CD4-positive, CD25-positive, alpha-beta regulatory T cell (primary cell): ENCODE results near the gene MIB1. TPM values are rescaled to one million over a fixed set of nuclear protein-coding genes. Genes with fewer than 3 reads are reported as not detected.
"Not testable (repeated sequence)": the region's sequence is repeated elsewhere in the genome, so short reads cannot be mapped to it uniquely, and the experiment has no call there.

Source experiments
- ATAC-seq, 2 donors: fragments of 150-1000 bp; cut with Tn5 transposase; one replicate each; pipeline ENCODE4 v1.10.0; 2021; ENCODE audit warnings: low read depth in 2 of 2, moderate number of reproducible peaks in 2 of 2, moderate library complexity in 1 of 2
- DNase-seq, 3 donors: peaks; one replicate each; pipeline versions ENCODE4 v3.0.0 to v3.0.0-alpha.2; 2012 to 2022; ENCODE audit warnings: mixed read lengths in 1 of 3
- H3K27ac ChIP-seq: one replicate; pipeline ENCODE4 v1.7.0; 2013; ENCODE audit warnings: mild to moderate bottlenecking, low read length; ENCODE audit not compliant: insufficient read depth, poor library complexity, severe bottlenecking
- H3K27me3 ChIP-seq: one replicate; pipeline ENCODE4 v1.7.0; 2013; ENCODE audit warnings: low read length; ENCODE audit not compliant: control insufficient read depth, insufficient read depth
- H3K36me3 ChIP-seq: one replicate; pipeline ENCODE4 v1.7.0; 2013; ENCODE audit warnings: mild to moderate bottlenecking, low read length, moderate library complexity; ENCODE audit not compliant: control insufficient read depth, insufficient read depth
- H3K4me1 ChIP-seq: 2 replicates; pipeline ENCODE4 v1.7.0; 2013; ENCODE audit warnings: mild to moderate bottlenecking, low read length; ENCODE audit not compliant: insufficient read depth, control insufficient read depth, poor library complexity, severe bottlenecking
- H3K4me3 ChIP-seq: one replicate; pipeline ENCODE4 v1.7.0; 2013; ENCODE audit warnings: low read depth, mild to moderate bottlenecking, low read length, moderate library complexity
- H3K9me3 ChIP-seq, 2 experiments: 1 replicate in 1 of 2; 2 replicates in 1 of 2; pipeline ENCODE4 v1.7.0; 2013; ENCODE audit warnings: low read length in 2 of 2, mild to moderate bottlenecking in 1 of 2, moderate library complexity in 1 of 2; ENCODE audit not compliant: control insufficient read depth in 2 of 2
- H3K27ac Mint-ChIP-seq, 3 donors: one replicate each; pipeline ENCODE4 v1.8.0; 2020 to 2022; ENCODE audit warnings: mild to moderate bottlenecking in 3 of 3, mixed read lengths in 3 of 3, moderate library complexity in 2 of 3
- H3K27me3 Mint-ChIP-seq: one replicate; pipeline ENCODE4 v1.8.0; 2022; ENCODE audit warnings: mild to moderate bottlenecking, mixed read lengths
- H3K36me3 Mint-ChIP-seq: one replicate; pipeline ENCODE4 v1.8.0; 2020; ENCODE audit warnings: mixed read lengths
- H3K4me1 Mint-ChIP-seq, 4 donors: one replicate each; pipeline ENCODE4 v1.8.0; 2020 to 2022; ENCODE audit warnings: mixed read lengths in 4 of 4, mild to moderate bottlenecking in 1 of 4
- H3K4me3 Mint-ChIP-seq, 4 donors: one replicate each; pipeline ENCODE4 v1.8.0; 2020 to 2022; ENCODE audit warnings: mild to moderate bottlenecking in 4 of 4, mixed read lengths in 4 of 4, moderate library complexity in 3 of 4
- H3K9me3 Mint-ChIP-seq, 7 donors: one replicate each; pipeline ENCODE4 v1.8.0; 2020 to 2022; ENCODE audit warnings: mixed read lengths in 7 of 7, mild to moderate bottlenecking in 3 of 7, moderate library complexity in 2 of 7
- polyA plus RNA-seq, 4 donors: library from polyadenylated mRNA; unstranded; fragments of 300-500 nt; fragmentation: Illumina TruSeq; gene quantifications; one replicate each; pipeline ENCODE4 v1.2.3, GENCODE V29; 2021
- total RNA-seq: library from RNA; stranded (reverse); gene quantifications from one replicate; pipeline ENCODE4 v1.2.3, GENCODE V29; 2022

Gene MIB1
- total and polyA plus RNA-seq, 5 donors from 2014 or later, result 7.3 to 37.7 (median 7.8) TPM

DNA sequence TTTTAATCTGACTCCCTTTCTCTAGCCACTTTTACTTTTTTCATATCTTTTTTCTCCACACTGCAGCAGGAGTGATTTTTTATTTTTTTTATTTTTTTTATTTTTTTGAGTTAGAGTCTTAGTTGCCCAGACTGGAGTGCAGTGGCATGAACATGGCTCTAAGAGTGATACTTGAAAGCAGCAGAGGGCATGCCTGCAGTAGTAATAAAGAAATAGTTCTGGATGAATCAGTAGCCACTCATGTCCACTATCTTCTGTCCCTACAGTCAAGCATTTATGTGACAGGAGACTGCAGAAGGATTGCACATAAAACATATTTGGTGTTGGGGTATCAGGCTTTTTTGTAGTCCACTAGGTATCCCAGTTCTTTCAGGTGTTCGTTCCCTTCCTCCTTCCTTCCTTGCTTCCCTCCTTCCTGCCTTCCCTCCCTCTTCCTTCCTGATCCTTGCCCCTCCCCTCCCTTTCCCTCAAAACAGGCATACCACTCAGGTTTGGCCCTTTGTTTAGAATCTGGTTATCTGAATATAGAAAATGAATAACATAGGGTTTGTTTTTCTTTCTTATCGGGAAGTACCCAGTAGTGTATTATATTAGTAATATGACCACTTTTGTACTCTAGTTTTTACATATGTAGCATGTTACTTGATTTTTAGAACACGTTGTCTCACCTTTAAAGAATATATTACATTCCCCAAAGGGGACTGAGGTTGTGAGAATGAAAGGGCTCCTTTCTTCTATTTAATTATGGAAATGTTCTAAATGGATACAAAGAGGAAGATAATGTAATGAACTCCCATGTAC, 23.5 kb downstream of the MIB1 start:
- no peaks in the 10 kb centered on the region for H3K9me3 ChIP-seq
- H3K4me3 ChIP-seq, result no peak overlapping the region
- H3K36me3 ChIP-seq, result peaks cover 31% of the 10 kb centered on the region
- peak overlapping the region in 1 of 4 donors; percentile 26 for H3K4me3 Mint-ChIP-seq
- H3K4me1 ChIP-seq, result no peaks in the 10 kb centered on the region
- H3K27ac ChIP-seq, result no peak overlapping the region
- H3K27me3 ChIP-seq, result no peaks in the 10 kb centered on the region
- H3K4me1 Mint-ChIP-seq, result peaks cover 19 to 45% (median 31%) of the 10 kb centered on the region in 4 donors
- DNase-seq, result no peak
- H3K36me3 Mint-ChIP-seq, result peaks cover 23% of the 10 kb centered on the region
- H3K27me3 Mint-ChIP-seq, result no peaks in the 10 kb centered on the region
- no peak for ATAC-seq
- no peaks in the 10 kb centered on the region for H3K9me3 Mint-ChIP-seq
- H3K27ac Mint-ChIP-seq, result peak overlapping the region in 1 of 3 donors; percentile 9

- no peak for ATAC-seq
- Mint-ChIP-seq H3K9me3 (peaks cover 0 to 1% (median 0%) of the 10 kb centered on the region in 7 donors), H3K4me1 (peaks cover 8 to 13% (median 11%) of the 10 kb centered on the region in 4 donors), H3K27me3 (no peaks in the 10 kb centered on the region), H3K27ac (no peak overlapping the region), H3K36me3 (peaks cover 40% of the 10 kb centered on the region), H3K4me3 (no peak overlapping the region)
- Histone ChIP-seq H3K36me3 (peaks cover 37% of the 10 kb centered on the region), H3K27ac (no peak overlapping the region), H3K9me3 (no peaks in the 10 kb centered on the region), H3K4me1 (no peaks in the 10 kb centered on the region), H3K4me3 (no peak overlapping the region), H3K27me3 (no peaks in the 10 kb centered on the region)
- DNase-seq, result no peak
Measured at GRCh38 chr18:21769206-21769605, 28.6 kb downstream of the MIB1 start.

DNA sequence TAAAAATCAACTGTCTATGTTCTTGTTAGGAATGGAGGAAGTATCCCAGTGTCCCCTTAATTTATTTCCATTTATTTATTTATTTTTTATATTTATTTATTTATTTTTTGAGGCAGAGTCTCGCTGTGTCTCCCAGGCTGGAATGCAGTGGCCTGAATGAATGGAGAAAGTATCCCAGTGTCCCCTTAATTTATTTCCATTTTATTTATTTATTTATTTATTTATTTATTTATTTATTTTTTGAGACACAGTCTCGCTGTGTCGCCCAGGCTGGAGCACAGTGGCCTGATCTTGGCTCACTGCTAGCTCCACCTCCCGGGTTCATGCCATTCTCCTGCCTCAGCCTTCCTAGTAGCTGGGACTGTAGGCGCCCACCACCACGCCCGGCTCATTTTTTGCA, 34.1 kb downstream of the MIB1 start:
- Histone ChIP-seq H3K36me3 (peaks cover 12% of the 10 kb centered on the region), H3K27me3 (no peaks in the 10 kb centered on the region), H3K9me3 (no peaks in the 10 kb centered on the region), H3K4me3 (no peak overlapping the region), H3K27ac (no peak overlapping the region), H3K4me1 (no peaks in the 10 kb centered on the region)
- ATAC-seq, result no peak
- Mint-ChIP-seq H3K36me3 (peaks cover 21% of the 10 kb centered on the region), H3K27me3 (no peaks in the 10 kb centered on the region), H3K9me3 (peaks cover 0 to 1% (median 0%) of the 10 kb centered on the region in 7 donors), H3K4me1 (peaks cover 0 to 6% (median 3%) of the 10 kb centered on the region in 4 donors), H3K27ac (no peak overlapping the region), H3K4me3 (no peak overlapping the region)
- DNase-seq, result no peak

DNA sequence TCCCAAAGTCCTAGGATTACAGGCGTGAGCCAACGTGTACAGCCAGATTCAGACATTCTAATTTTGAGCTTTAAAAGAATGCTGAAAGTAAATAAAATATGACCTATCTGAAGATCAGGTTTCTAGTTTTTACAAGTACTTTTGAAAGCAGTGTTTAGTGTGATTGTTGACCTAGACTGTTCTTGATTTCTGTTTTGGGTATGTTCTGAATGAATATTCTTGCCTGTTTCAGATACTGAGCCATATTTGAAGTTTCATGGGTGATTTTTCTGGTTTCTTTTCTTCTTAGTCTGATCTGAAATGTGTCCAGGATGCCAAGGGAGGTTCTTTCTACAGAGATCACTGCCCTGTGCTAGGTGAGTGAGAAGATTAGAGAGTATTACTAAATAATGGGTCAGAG, 37.2 kb downstream of the MIB1 start:
- peak overlapping the region in 1 of 3 donors; percentile 10 for H3K27ac Mint-ChIP-seq
- no peak overlapping the region for H3K4me3 Mint-ChIP-seq
- Histone ChIP-seq H3K4me1 (no peaks in the 10 kb centered on the region), H3K27me3 (no peaks in the 10 kb centered on the region), H3K36me3 (peaks cover 25% of the 10 kb centered on the region), H3K27ac (no peak overlapping the region), H3K9me3 (no peaks in the 10 kb centered on the region), H3K4me3 (no peak overlapping the region)
- H3K9me3 Mint-ChIP-seq, result no peaks in the 10 kb centered on the region
- no peaks in the 10 kb centered on the region for H3K27me3 Mint-ChIP-seq
- DNase-seq (no peak), ATAC-seq (no peak)
- peaks cover 36% of the 10 kb centered on the region for H3K36me3 Mint-ChIP-seq
- peaks cover 0 to 7% (median 5%) of the 10 kb centered on the region in 4 donors for H3K4me1 Mint-ChIP-seq

GRCh38 chr18:21786526-21786925, 45.9 kb downstream of the MIB1 start:
- Mint-ChIP-seq H3K36me3 (peaks cover 69% of the 10 kb centered on the region), H3K4me3 (peak overlapping the region in 1 of 4 donors; percentile 61), H3K27ac (no peak overlapping the region), H3K27me3 (no peaks in the 10 kb centered on the region), H3K9me3 (peaks cover 0 to 28% (median 5%) of the 10 kb centered on the region in 7 donors), H3K4me1 (peaks cover 9 to 23% (median 17%) of the 10 kb centered on the region in 4 donors)
- DNase-seq (no peak), ATAC-seq (no peak)
- no peak overlapping the region for H3K27ac ChIP-seq
- H3K4me3 ChIP-seq, result no peak overlapping the region
- peaks cover 14 to 18% of the 10 kb centered on the region in 2 experiments for H3K9me3 ChIP-seq
- peaks cover 4% of the 10 kb centered on the region for H3K4me1 ChIP-seq
- H3K27me3 ChIP-seq, result no peaks in the 10 kb centered on the region
- H3K36me3 ChIP-seq, result peaks cover 51% of the 10 kb centered on the region

GRCh38 chr18:21796089-21796488, 55.5 kb downstream of the MIB1 start:
- Mint-ChIP-seq H3K36me3 (peaks cover 30% of the 10 kb centered on the region), H3K27ac (peak overlapping the region in 1 of 3 donors; percentile 91), H3K4me1 (peaks cover 2 to 16% (median 7%) of the 10 kb centered on the region in 4 donors)
- H3K4me1 ChIP-seq, ATAC-seq, H3K4me3 Mint-ChIP-seq, H3K27ac ChIP-seq, H3K4me3 ChIP-seq, H3K27me3 ChIP-seq, H3K9me3 Mint-ChIP-seq, DNase-seq, H3K9me3 ChIP-seq, H3K27me3 Mint-ChIP-seq: not testable (repeated sequence)
- H3K36me3 ChIP-seq, result peaks cover 36% of the 10 kb centered on the region

- Histone ChIP-seq H3K27ac (no peak overlapping the region), H3K36me3 (peaks cover 36% of the 10 kb centered on the region), H3K9me3 (no peaks in the 10 kb centered on the region), H3K4me3 (no peak overlapping the region), H3K4me1 (no peaks in the 10 kb centered on the region), H3K27me3 (no peaks in the 10 kb centered on the region)
- DNase-seq, result no peak
- no peak overlapping the region for H3K27ac Mint-ChIP-seq
- ATAC-seq, result no peak
- peaks cover 32% of the 10 kb centered on the region for H3K36me3 Mint-ChIP-seq
- H3K9me3 Mint-ChIP-seq, result no peaks in the 10 kb centered on the region
- H3K4me1 Mint-ChIP-seq, result peaks cover 4 to 14% (median 8%) of the 10 kb centered on the region in 4 donors
- H3K27me3 Mint-ChIP-seq, result no peaks in the 10 kb centered on the region
- H3K4me3 Mint-ChIP-seq, result no peak overlapping the region
Measured at GRCh38 chr18:21798126-21798525, 57.5 kb downstream of the MIB1 start.

GRCh38 chr18:21799721-21800120, 59.1 kb downstream of the MIB1 start:
- Histone ChIP-seq H3K9me3 (no peaks in the 10 kb centered on the region), H3K27ac (no peak overlapping the region), H3K4me1 (no peaks in the 10 kb centered on the region), H3K27me3 (no peaks in the 10 kb centered on the region), H3K36me3 (peaks cover 44% of the 10 kb centered on the region), H3K4me3 (no peak overlapping the region)
- H3K4me1 Mint-ChIP-seq, result peaks cover 2 to 11% (median 9%) of the 10 kb centered on the region in 4 donors
- DNase-seq, result no peak
- no peaks in the 10 kb centered on the region for H3K27me3 Mint-ChIP-seq
- ATAC-seq, result no peak
- H3K27ac Mint-ChIP-seq, result no peak overlapping the region
- H3K4me3 Mint-ChIP-seq, result no peak overlapping the region
- peaks cover 40% of the 10 kb centered on the region for H3K36me3 Mint-ChIP-seq
- H3K9me3 Mint-ChIP-seq, result no peaks in the 10 kb centered on the region
